ENCODE measurements around the gene CERS5. TPM values are rescaled to one million over a fixed set of nuclear protein-coding genes. Genes with fewer than 3 reads are reported as not detected.

Gene CERS5
- total and polyA plus RNA-seq, 10 of the 15 experiments (the other 5 are each of a cell fraction or from before 2014, with no cell fraction given), result 6.8 to 50.1 (median 31.8) TPM

DNA sequence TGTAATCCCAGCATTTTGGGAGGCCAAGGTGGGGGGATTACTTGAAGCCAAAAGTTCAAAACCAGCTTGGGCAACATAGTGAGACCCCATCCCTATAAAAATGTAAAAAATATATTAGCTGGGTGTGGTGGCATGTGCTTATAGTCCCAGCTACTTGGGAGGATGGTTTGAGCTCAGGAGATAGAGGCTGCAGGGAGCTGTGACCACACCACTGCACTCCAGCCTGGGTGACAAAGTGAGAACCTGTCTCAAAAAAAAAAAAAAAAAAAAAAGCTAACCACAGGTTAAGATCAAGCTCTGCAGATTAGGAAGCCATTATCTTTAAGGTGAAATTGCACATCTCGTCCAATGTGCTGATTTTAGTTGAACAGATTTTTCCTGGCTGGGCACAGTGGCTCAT, 23.7 kb upstream of the CERS5 start (continued):
- TF ChIP-seq ATF7 (IDR thresholded peaks at IDR 0.05; ENCODE audit: low read depth) (no peak), ASH2L (IDR thresholded peaks at IDR 0.05; ENCODE audit: borderline replicate concordance, low read depth) (no peak)

DNA sequence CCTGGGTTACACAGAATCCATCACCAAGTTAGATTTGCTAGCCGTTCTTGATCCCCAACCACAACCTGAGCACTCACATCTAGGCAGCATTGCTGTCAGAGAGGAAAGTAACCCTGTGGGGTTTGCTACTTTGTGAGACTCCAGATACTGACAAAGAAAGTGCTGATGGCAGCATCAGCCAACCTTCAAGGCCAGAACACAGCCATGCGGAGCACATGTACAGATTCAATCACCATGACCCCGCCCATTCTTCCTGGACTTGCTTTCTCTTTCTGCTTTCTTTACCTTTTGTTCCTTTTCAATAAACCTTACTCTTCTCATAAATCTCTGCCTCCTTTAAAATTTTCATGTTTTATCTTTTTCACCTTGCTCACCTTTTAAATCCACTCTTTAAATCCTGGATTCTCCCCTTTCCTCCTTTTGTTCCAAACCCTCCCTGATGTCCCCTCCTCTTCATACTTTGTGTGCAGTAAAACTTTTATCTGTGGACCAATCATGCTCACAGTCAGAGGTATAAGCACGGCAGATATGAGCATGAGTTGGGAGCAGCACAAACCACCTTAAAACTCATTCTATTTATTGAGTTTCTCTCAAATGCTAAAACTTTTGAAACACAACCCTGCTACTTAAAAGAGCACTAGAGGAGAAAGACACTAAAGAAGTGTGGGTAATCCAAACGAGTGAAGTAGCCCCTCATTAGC, 21.9 kb upstream of the CERS5 start:
- no peaks in the 10 kb centered on the region for H4K20me1 ChIP-seq (ENCODE audit: control insufficient read depth, insufficient read depth)
- DNase-seq (ENCODE audit: low read depth, low spot score) (no peak), ATAC-seq (peak; percentile 39), FAIRE-seq (peak; percentile 74)
- WGBS (ENCODE audit: insufficient coverage, insufficient replicate concordance, low lambda C conversion rate, missing lambda C conversion rate), result 30% methylated on average over 5 of the region's 5 CpGs
- no peaks in the 10 kb centered on the region for H3K27me3 ChIP-seq (replicated peaks in 1 of 2; ENCODE audit: control insufficient read depth in 2 of 2, insufficient read depth in 2 of 2, low read length in 1 of 2)
- H3K27ac ChIP-seq (ENCODE audit: control insufficient read depth, insufficient read depth), result peak overlapping the region; percentile 39
- POLR2A ChIA-PET, result no interaction called here
- BruUV-seq (replicated peaks), result no TSS peak
- in situ Hi-C loops (cut with MboI), result no loop called here
- TF ChIP-seq NFXL1 (IDR thresholded peaks at IDR 0.05; ENCODE audit: borderline replicate concordance) (no peak), POU2F2 (IDR thresholded peaks at IDR 0.05; ENCODE audit: borderline replicate concordance, low read depth, low read length) (no peak), POLR2A (IDR thresholded peaks at IDR 0.05; ENCODE audit: low read depth, low read length) (no peak), ETV6 (conservative IDR thresholded peaks at IDR 0.05 in 1 of 2, IDR thresholded peaks at IDR 0.05 in 1 of 2; ENCODE audit: borderline replicate concordance in 1 of 2, low read depth in 1 of 2) (no peak), ATF7 (IDR thresholded peaks at IDR 0.05; ENCODE audit: low read depth) (no peak), NR2C2 (IDR thresholded peaks at IDR 0.05; ENCODE audit: borderline replicate concordance, control insufficient read depth, insufficient read length, low read depth) (no peak), CBX3 (IDR thresholded peaks at IDR 0.05; ENCODE audit: borderline replicate concordance, low read depth) (no peak), JUND (IDR thresholded peaks at IDR 0.05; ENCODE audit: low read depth, low read length) (no peak)
- TF ChIP-seq, protein P1, sequence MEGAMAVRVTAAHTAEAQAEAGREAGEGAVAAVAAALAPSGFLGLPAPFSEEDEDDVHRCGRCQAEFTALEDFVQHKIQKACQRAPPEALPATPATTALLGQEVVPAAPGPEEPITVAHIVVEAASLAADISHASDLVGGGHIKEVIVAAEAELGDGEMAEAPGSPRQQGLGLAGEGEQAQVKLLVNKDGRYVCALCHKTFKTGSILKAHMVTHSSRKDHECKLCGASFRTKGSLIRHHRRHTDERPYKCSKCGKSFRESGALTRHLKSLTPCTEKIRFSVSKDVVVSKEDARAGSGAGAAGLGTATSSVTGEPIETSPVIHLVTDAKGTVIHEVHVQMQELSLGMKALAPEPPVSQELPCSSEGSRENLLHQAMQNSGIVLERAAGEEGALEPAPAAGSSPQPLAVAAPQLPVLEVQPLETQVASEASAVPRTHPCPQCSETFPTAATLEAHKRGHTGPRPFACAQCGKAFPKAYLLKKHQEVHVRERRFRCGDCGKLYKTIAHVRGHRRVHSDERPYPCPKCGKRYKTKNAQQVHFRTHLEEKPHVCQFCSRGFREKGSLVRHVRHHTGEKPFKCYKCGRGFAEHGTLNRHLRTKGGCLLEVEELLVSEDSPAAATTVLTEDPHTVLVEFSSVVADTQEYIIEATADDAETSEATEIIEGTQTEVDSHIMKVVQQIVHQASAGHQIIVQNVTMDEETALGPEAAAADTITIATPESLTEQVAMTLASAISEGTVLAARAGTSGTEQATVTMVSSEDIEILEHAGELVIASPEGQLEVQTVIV (IDR thresholded peaks at IDR 0.05; ENCODE audit: borderline replicate concordance, partially characterized antibody), result no peak
- TF ChIP-seq, protein P2, sequence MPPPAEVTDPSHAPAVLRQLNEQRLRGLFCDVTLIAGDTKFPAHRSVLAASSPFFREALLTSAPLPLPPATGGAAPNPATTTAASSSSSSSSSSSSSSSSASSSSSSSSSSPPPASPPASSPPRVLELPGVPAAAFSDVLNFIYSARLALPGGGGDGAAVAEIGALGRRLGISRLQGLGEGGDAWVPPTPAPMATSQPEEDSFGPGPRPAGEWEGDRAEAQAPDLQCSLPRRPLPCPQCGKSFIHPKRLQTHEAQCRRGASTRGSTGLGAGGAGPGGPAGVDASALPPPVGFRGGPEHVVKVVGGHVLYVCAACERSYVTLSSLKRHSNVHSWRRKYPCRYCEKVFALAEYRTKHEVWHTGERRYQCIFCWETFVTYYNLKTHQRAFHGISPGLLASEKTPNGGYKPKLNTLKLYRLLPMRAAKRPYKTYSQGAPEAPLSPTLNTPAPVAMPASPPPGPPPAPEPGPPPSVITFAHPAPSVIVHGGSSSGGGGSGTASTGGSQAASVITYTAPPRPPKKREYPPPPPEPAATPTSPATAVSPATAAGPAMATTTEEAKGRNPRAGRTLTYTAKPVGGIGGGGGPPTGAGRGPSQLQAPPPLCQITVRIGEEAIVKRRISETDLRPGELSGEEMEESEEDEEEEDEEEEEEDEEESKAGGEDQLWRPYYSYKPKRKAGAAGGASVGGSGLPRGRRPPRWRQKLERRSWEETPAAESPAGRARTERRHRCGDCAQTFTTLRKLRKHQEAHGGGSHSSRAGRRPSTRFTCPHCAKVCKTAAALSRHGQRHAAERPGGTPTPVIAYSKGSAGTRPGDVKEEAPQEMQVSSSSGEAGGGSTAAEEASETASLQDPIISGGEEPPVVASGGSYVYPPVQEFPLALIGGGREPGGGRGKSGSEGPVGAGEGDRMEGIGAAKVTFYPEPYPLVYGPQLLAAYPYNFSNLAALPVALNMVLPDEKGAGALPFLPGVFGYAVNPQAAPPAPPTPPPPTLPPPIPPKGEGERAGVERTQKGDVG (CRISPR knock-in tag; IDR thresholded peaks at IDR 0.05), result no peak
- TF ChIP-seq, protein P3, sequence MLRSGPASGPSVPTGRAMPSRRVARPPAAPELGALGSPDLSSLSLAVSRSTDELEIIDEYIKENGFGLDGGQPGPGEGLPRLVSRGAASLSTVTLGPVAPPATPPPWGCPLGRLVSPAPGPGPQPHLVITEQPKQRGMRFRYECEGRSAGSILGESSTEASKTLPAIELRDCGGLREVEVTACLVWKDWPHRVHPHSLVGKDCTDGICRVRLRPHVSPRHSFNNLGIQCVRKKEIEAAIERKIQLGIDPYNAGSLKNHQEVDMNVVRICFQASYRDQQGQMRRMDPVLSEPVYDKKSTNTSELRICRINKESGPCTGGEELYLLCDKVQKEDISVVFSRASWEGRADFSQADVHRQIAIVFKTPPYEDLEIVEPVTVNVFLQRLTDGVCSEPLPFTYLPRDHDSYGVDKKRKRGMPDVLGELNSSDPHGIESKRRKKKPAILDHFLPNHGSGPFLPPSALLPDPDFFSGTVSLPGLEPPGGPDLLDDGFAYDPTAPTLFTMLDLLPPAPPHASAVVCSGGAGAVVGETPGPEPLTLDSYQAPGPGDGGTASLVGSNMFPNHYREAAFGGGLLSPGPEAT (IDR thresholded peaks at IDR 0.05; ENCODE audit: low read depth), result no peak
- peaks cover 28% of the 10 kb centered on the region for H3K4me1 ChIP-seq (ENCODE audit: control insufficient read depth, insufficient read depth, low read length)
- peaks cover 5% of the 10 kb centered on the region; the same call in 1 of the 2 replicates for H3K79me2 ChIP-seq (ENCODE audit: control insufficient read depth, insufficient read depth, low read length)
- H3K9me3 ChIP-seq (replicated peaks; ENCODE audit: control insufficient read depth, insufficient read depth, low read length), result no peaks in the 10 kb centered on the region
- no peak overlapping the region for H3K4me3 ChIP-seq
- RAD21 ChIA-PET (ENCODE audit: unreplicated experiment), result no interaction called here
- peaks cover 8 to 13% of the 10 kb centered on the region in 2 experiments for H3K36me3 ChIP-seq (ENCODE audit: control insufficient read depth in 2 of 2, insufficient read depth in 2 of 2, low read length in 1 of 2)
- peak overlapping the region; percentile 11 for H2AFZ ChIP-seq (ENCODE audit: control insufficient read depth, low read depth, low read length)
- CTCF ChIA-PET, result interaction anchor here (0.9 to 4.7 kb wide), 4 partner anchors 12 to 125 kb away, joined by 3 to 21 read pairs (median 17); partner anchors contain the start of gene COX14
- SMC1A ChIA-PET (ENCODE audit: uncharacterized antibody, unreplicated experiment), result interaction anchor here (0.7 to 4.4 kb wide), 6 partner anchors 11 to 122 kb away, joined by 3 to 32 read pairs (median 4); no protein-coding TSS in a partner anchor
- intact Hi-C loops (cut with micrococcal nuclease; ENCODE audit: unreplicated experiment), result no loop called here
- H3K4me2 ChIP-seq (ENCODE audit: control insufficient read depth, insufficient read depth), result peak overlapping the region; percentile 28
- no peak overlapping the region for H3K9ac ChIP-seq (ENCODE audit: control insufficient read depth, insufficient read depth, low read length)
